B cell (primary cell): ENCODE data around the gene EPB41. TPM values are rescaled to one million over a fixed set of nuclear protein-coding genes. Genes with fewer than 3 reads are reported as not detected.

Experiments used
- ATAC-seq: fragments of 200-7000 bp; cut with Tn5 transposase; one replicate; pipeline ENCODE4 v1.10.0; 2021; ENCODE audit warnings: low read depth, mild to moderate bottlenecking, moderate number of reproducible peaks, moderate library complexity
- CTCF ChIA-PET: fragments of 350-600 bp; sonication (Branson Sonifier 250); formaldehyde crosslinking; loops from one replicate; lab custom pipeline; 2021; ENCODE audit warnings: antibody characterized with exemption, inconsistent platforms; lab: Charles Lee
- POLR2A ChIA-PET: fragments of 350-600 bp; sonication (Branson Sonifier 250); formaldehyde crosslinking; loops from one replicate; lab custom pipeline; 2021; ENCODE audit warnings: antibody characterized with exemption; lab: Charles Lee
- DNase-seq: peaks from one replicate; pipeline ENCODE4 v3.0.0; 2013
- H2AFZ ChIP-seq: 2 replicates; pipeline ENCODE4 v1.6.1; 2012; ENCODE audit warnings: mild to moderate bottlenecking, low read depth, low read length; ENCODE audit not compliant: insufficient read depth, poor library complexity, severe bottlenecking
- H3K27ac ChIP-seq, 2 donors: 1 replicate in 1 of 2; 2 replicates in 1 of 2; pipeline ENCODE4 v1.5.1; 2012 to 2013; ENCODE audit warnings: low read length in 2 of 2, mild to moderate bottlenecking in 2 of 2, moderate library complexity in 1 of 2
- H3K27me3 ChIP-seq, 4 experiments: fragments of 200-600 bp in 1 of 4; sonication (generic) in 1 of 4; replicated peaks in 1 of 4; 1 replicate in 2 of 4; 2 replicates in 2 of 4; pipeline versions ENCODE4 v1.6.1 to v1.7.0; 2013 to 2016; ENCODE audit warnings: low read length in 3 of 4, mild to moderate bottlenecking in 2 of 4, mixed read lengths in 1 of 4, moderate library complexity in 1 of 4; ENCODE audit not compliant: insufficient read depth in 4 of 4, control insufficient read depth in 3 of 4; ENCODE audit errors: control extremely low read depth in 1 of 4
- H3K36me3 ChIP-seq, 2 experiments: replicated peaks in 1 of 2; 1 replicate in 1 of 2; 2 replicates in 1 of 2; pipeline versions ENCODE4 v1.6.1 to v1.7.1; 2013; ENCODE audit warnings: low read length in 1 of 2; ENCODE audit not compliant: insufficient read depth in 2 of 2, control insufficient read depth in 1 of 2; ENCODE audit errors: control extremely low read depth in 1 of 2, extremely low read depth in 1 of 2
- H3K4me1 ChIP-seq, 2 donors: fragments of 200-600 bp in 1 of 2; sonication (generic) in 1 of 2; 1 replicate in 1 of 2; 2 replicates in 1 of 2; pipeline versions ENCODE4 v1.5.1 to v1.6.1; 2013 to 2017; ENCODE audit warnings: low read length in 2 of 2; ENCODE audit not compliant: control insufficient read depth in 2 of 2, insufficient read depth in 2 of 2
- H3K4me2 ChIP-seq: replicated peaks from 2 replicates; pipeline ENCODE3; 2012; ENCODE audit warnings: mild to moderate bottlenecking, low read depth, low read length; ENCODE audit not compliant: poor library complexity, severe bottlenecking
- H3K4me3 ChIP-seq, 5 experiments: fragments of 200-600 bp in 1 of 5; sonication (generic) in 1 of 5; 1 replicate in 3 of 5; 2 replicates in 2 of 5; pipeline versions ENCODE4 v1.5.1 to v1.7.0; 2011 to 2016; ENCODE audit warnings: low read length in 4 of 5, mild to moderate bottlenecking in 4 of 5, low read depth in 2 of 5, control low read depth in 1 of 5, moderate library complexity in 1 of 5; ENCODE audit not compliant: insufficient read depth in 1 of 5; ENCODE audit errors: control extremely low read depth in 1 of 5, extremely low read depth in 1 of 5
- H3K79me2 ChIP-seq: fragments of 200-600 bp; sonication (generic); one replicate; pipeline ENCODE4 v1.6.0; 2016; ENCODE audit warnings: low read length; ENCODE audit not compliant: control insufficient read depth, insufficient read depth
- H3K9ac ChIP-seq: fragments of 200-600 bp; sonication (generic); 2 replicates; pipeline ENCODE4 v1.6.1; 2017; ENCODE audit warnings: mild to moderate bottlenecking, low read length, moderate library complexity
- H3K9me3 ChIP-seq, 3 donors: one replicate each; pipeline versions ENCODE4 v1.6.1 to v1.7.1; 2013; ENCODE audit warnings: low read length in 2 of 3; ENCODE audit not compliant: control insufficient read depth in 2 of 3, insufficient read depth in 1 of 3; ENCODE audit errors: control extremely low read depth in 1 of 3
- H4K20me1 ChIP-seq: 2 replicates; pipeline ENCODE4 v1.6.0; 2012; ENCODE audit warnings: mild to moderate bottlenecking, low read length; ENCODE audit not compliant: insufficient read depth, control insufficient read depth, poor library complexity, severe bottlenecking
- H3K27ac Mint-ChIP-seq: one replicate; pipeline ENCODE4 v1.8.0; 2021; ENCODE audit warnings: mixed read lengths
- H3K27me3 Mint-ChIP-seq: one replicate; pipeline ENCODE4 v1.8.0; 2021; ENCODE audit warnings: mixed read lengths
- H3K4me1 Mint-ChIP-seq: one replicate; pipeline ENCODE4 v1.8.0; 2021; ENCODE audit warnings: mixed read lengths
- H3K4me3 Mint-ChIP-seq: one replicate; pipeline ENCODE4 v1.8.0; 2021; ENCODE audit warnings: mixed read lengths
- H3K9me3 Mint-ChIP-seq: one replicate; pipeline ENCODE4 v1.8.0; 2022; ENCODE audit warnings: mixed read lengths; ENCODE audit not compliant: insufficient read depth
- CTCF ChIP-seq: fragments of 200-600 bp; IDR thresholded peaks from one replicate; pipeline ENCODE4 v1.8.0; 2022; ENCODE audit warnings: antibody characterized with exemption, mild to moderate bottlenecking
- EZH2 ChIP-seq: IDR thresholded peaks from 2 replicates; pipeline ENCODE4 v1.6.1; 2012; ENCODE audit warnings: borderline replicate concordance, low read depth, mild to moderate bottlenecking, moderate library complexity, low read length; ENCODE audit not compliant: insufficient read depth, poor library complexity, severe bottlenecking
- WGBS: methylation state at CpG from one replicate; pipeline ENCODE4 v1.1.5; 2013; ENCODE audit warnings: missing lambda C conversion rate; ENCODE audit not compliant: insufficient coverage; 5-methylcytosine and 5-hydroxymethylcytosine counted together
- intact Hi-C: fragments of 100-400 bp; cut with micrococcal nuclease; formaldehyde crosslinking; loops from one replicate; pipeline ENCODE4 v1.10.0; 2022
- polyA plus RNA-seq: library from polyadenylated mRNA; depleted of rRNA; stranded (reverse); fragments of >200 nt; gene quantifications from 2 replicates; pipeline ENCODE4 v1.2.3, GENCODE V29; 2012
- total RNA-seq, 2 donors: library from RNA; stranded (reverse); fragments of 120-200 nt in 1 of 2; gene quantifications; 1 replicate in 1 of 2; 2 replicates in 1 of 2; pipeline versions ENCODE4 v1.2.3 to v1.2.4, GENCODE V29; 2013 to 2022

EPB41 gene
- total and polyA plus RNA-seq, 2 donors (not counting 1 experiment from before 2014, with no cell fraction given): 45.8 to 186 TPM

- Mint-ChIP-seq H3K27ac (no peak overlapping the region), H3K9me3 (no peaks in the 10 kb centered on the region), H3K4me3 (no peak overlapping the region), H3K27me3 (no peaks in the 10 kb centered on the region), H3K4me1 (peaks cover 12% of the 10 kb centered on the region)
- Histone ChIP-seq H3K36me3 (peaks cover 0 to 36% of the 10 kb centered on the region in 2 experiments), H2AFZ (no peak overlapping the region), H3K27ac (no peak overlapping the region), H3K9me3 (peaks cover 0 to 15% (median 0%) of the 10 kb centered on the region in 3 donors), H3K4me2 (no peak overlapping the region), H3K9ac (no peak overlapping the region), H3K27me3 (peaks cover 0 to 34% (median 12%) of the 10 kb centered on the region in 4 experiments), H3K4me1 (peaks cover 26 to 27% of the 10 kb centered on the region in 2 donors), H3K79me2 (no peaks in the 10 kb centered on the region), H4K20me1 (peaks cover 29% of the 10 kb centered on the region), H3K4me3 (no peak overlapping the region)
- ATAC-seq (no peak), DNase-seq (no peak)
- no peak for TF ChIP-seq EZH2
- POLR2A ChIA-PET: interaction anchor here (0.5 kb wide), 1 partner anchor 19 kb away, joined by 3 read pairs; no protein-coding TSS in a partner anchor
- intact Hi-C loops: no loop called here
- 100% methylated on average over 1 of the region's 12 CpGs for WGBS
- CTCF ChIA-PET: interaction anchor here (0.6 to 3.2 kb wide), 5 partner anchors 10 to 1932 kb away, joined by 3 to 12 read pairs (median 4); no protein-coding TSS in a partner anchor
Observed at GRCh38 chr1:29119121-29119929, 205.0 kb downstream of the EPB41 start.

GRCh38 chr1:29120367-29120766 lies 206.0 kb downstream of the EPB41 start:
- ATAC-seq (no peak), DNase-seq (no peak)
- no peak overlapping the region for H3K4me3 ChIP-seq
- ChIA-PET CTCF (interaction anchor here (1.0 to 3.2 kb wide), 3 partner anchors 11 to 238 kb away, joined by 3 to 12 read pairs (median 3); no protein-coding TSS in a partner anchor), POLR2A (interaction anchor here (0.7 kb wide), 1 partner anchor 443 kb away, joined by 3 read pairs; no protein-coding TSS in a partner anchor)
- peaks cover 31 to 32% of the 10 kb centered on the region in 2 donors for H3K4me1 ChIP-seq
- H3K4me2 ChIP-seq: no peak overlapping the region
- H4K20me1 ChIP-seq: peaks cover 29% of the 10 kb centered on the region
- Mint-ChIP-seq H3K27me3 (peaks cover 3% of the 10 kb centered on the region), H3K4me3 (peak overlapping the region; percentile 47), H3K9me3 (no peaks in the 10 kb centered on the region), H3K27ac (no peak overlapping the region), H3K4me1 (peaks cover 13% of the 10 kb centered on the region)
- H3K79me2 ChIP-seq: no peaks in the 10 kb centered on the region
- H3K27ac ChIP-seq: no peak overlapping the region
- H3K36me3 ChIP-seq: peaks cover 0 to 32% of the 10 kb centered on the region in 2 experiments
- H2AFZ ChIP-seq: no peak overlapping the region
- WGBS: 97% methylated on average over 6 of the region's 6 CpGs
- intact Hi-C loops: loop anchor here (5.0 kb wide), 1 partner anchor 62 kb away; the partner anchor contains the start of gene SRSF4
- H3K27me3 ChIP-seq: peaks cover 0 to 43% (median 15%) of the 10 kb centered on the region in 4 experiments
- TF ChIP-seq EZH2 (no peak), CTCF (no peak)
- peaks cover 0 to 15% (median 0%) of the 10 kb centered on the region in 3 donors for H3K9me3 ChIP-seq
- H3K9ac ChIP-seq: no peak overlapping the region
